K562 (cell line): Measurements from ENCODE around the gene FASTK. TPM values are rescaled to one million over a fixed set of nuclear protein-coding genes. Genes with fewer than 3 reads are reported as not detected.

Experiments used
- ATAC-seq: fragments of 200-7000 bp; cut with Tn5 transposase; 3 replicates; pipeline ENCODE4 v1.9.1; 2020; ENCODE audit warnings: moderate library complexity
- BruUV-seq: library from RNA; stranded (reverse); fragments of 400-500 nt; replicated peaks from 2 replicates; lab custom pipeline; 2021; lab: Mats Ljungman, UMichigan
- CTCF ChIA-PET: fragments of 300-600 bp; formaldehyde crosslinking; extraction: SDS; loops from one replicate; lab custom pipeline; 2021; ENCODE audit warnings: low intra/inter-chr PET ratio; lab: Yijun Ruan, JAX
- POLR2A ChIA-PET: fragments of 300-600, 350-650 bp; sonication (Branson Sonifier 250); formaldehyde crosslinking; extraction: SDS; loops from one replicate; lab custom pipeline; 2021; ENCODE audit warnings: antibody characterized with exemption, inconsistent platforms; lab: Yijun Ruan, JAX
- DNase-seq, 4 experiments: peaks; one replicate each; pipeline versions ENCODE4 v3.0.0 to v3.0.0-alpha.2; 2011 to 2018; ENCODE audit warnings: low spot score in 3 of 4, mixed read lengths in 3 of 4; ENCODE audit errors: extremely low read depth in 1 of 4
- FAIRE-seq: peaks from 2 replicates; lab custom pipeline; 2011; peaks lifted over from hg19 to GRCh38; lab: Jason Lieb, UNC
- H2AFZ ChIP-seq: 2 replicates; pipeline ENCODE4 v1.6.0; 2011; ENCODE audit warnings: low read depth, low read length, control low read depth, inconsistent platforms
- H3K27ac ChIP-seq: fragments of 200-600 bp; 3 replicates; pipeline ENCODE4 v1.8.0; 2011; ENCODE audit warnings: low read depth, mild to moderate bottlenecking, control low read depth, inconsistent platforms, low read length, moderate library complexity, mixed read lengths; ENCODE audit errors: extremely low read depth
- H3K27me3 ChIP-seq, 2 experiments: fragments of 300-600 bp in 1 of 2; 2 replicates in 1 of 2; 3 replicates in 1 of 2; pipeline versions ENCODE4 v1.6.0 to v1.8.0; 2011; ENCODE audit warnings: inconsistent platforms in 2 of 2, low read length in 2 of 2, mild to moderate bottlenecking in 1 of 2, mixed read lengths in 1 of 2, moderate library complexity in 1 of 2; ENCODE audit not compliant: control insufficient read depth in 2 of 2, insufficient read depth in 2 of 2
- H3K36me3 ChIP-seq: fragments of 300-600 bp; 3 replicates; pipeline ENCODE4 v1.8.0; 2011; ENCODE audit warnings: mild to moderate bottlenecking, low read length, inconsistent platforms; ENCODE audit not compliant: control insufficient read depth, insufficient read depth
- H3K4me1 ChIP-seq, 2 experiments: fragments of 200-600 bp in 1 of 2; replicated peaks in 1 of 2; 2 replicates in 1 of 2; 3 replicates in 1 of 2; pipeline versions ENCODE4 v1.5.1 to v1.8.0; 2011; ENCODE audit warnings: inconsistent platforms in 2 of 2, low read length in 2 of 2, mild to moderate bottlenecking in 1 of 2, mixed read lengths in 1 of 2, moderate library complexity in 1 of 2; ENCODE audit not compliant: control insufficient read depth in 2 of 2, insufficient read depth in 2 of 2
- H3K4me2 ChIP-seq: 2 replicates; pipeline ENCODE4 v1.6.1; 2011; ENCODE audit warnings: low read length, control low read depth, inconsistent platforms, mixed read lengths; ENCODE audit not compliant: insufficient read depth
- H3K4me3 ChIP-seq: fragments of 200-600 bp; sonication (generic), shearing (Covaris generic); 2 replicates; pipeline ENCODE4 v1.5.1; 2016; ENCODE audit warnings: control low read depth, inconsistent platforms
- H3K79me2 ChIP-seq: fragments of 200-600 bp; 3 replicates; pipeline ENCODE4 v1.8.0; 2011; ENCODE audit warnings: low read length, inconsistent platforms; ENCODE audit not compliant: control insufficient read depth, insufficient read depth
- H3K9ac ChIP-seq, 2 experiments: 2 replicates each; pipeline versions ENCODE4 v1.6.0 to v1.6.1; 2011; ENCODE audit warnings: low read depth in 2 of 2, low read length in 2 of 2, control low read depth in 1 of 2, inconsistent platforms in 1 of 2, mild to moderate bottlenecking in 1 of 2, mixed read lengths in 1 of 2; ENCODE audit not compliant: insufficient read depth in 1 of 2
- H3K9me1 ChIP-seq: one replicate; pipeline ENCODE4 v1.6.0; 2011; ENCODE audit warnings: inconsistent platforms, mild to moderate bottlenecking, low read length, moderate library complexity; ENCODE audit not compliant: control insufficient read depth, insufficient read depth
- H3K9me3 ChIP-seq: replicated peaks from 2 replicates; pipeline ENCODE4 v1.5.1; 2011; ENCODE audit warnings: low read depth, low read length, inconsistent platforms; ENCODE audit not compliant: control insufficient read depth, insufficient read depth
- H4K20me1 ChIP-seq: replicated peaks from 2 replicates; pipeline ENCODE4 v1.6.1; 2011; ENCODE audit warnings: low read length, inconsistent platforms, mixed read lengths; ENCODE audit not compliant: control insufficient read depth, insufficient read depth
- CBFA2T2 ChIP-seq: fragments of 450-650 bp; conservative IDR thresholded peaks from 2 replicates; pipeline ENCODE4 v1.6.1; 2017; ENCODE audit warnings: mild to moderate bottlenecking
- CHD4 ChIP-seq: fragments of 200-600 bp; sonication (generic); IDR thresholded peaks from 3 replicates; pipeline ENCODE4 v1.6.1; 2012; ENCODE audit warnings: low read depth, mild to moderate bottlenecking, mixed read lengths, low read length, inconsistent platforms; ENCODE audit not compliant: insufficient read depth, insufficient replicate concordance, poor library complexity, severe bottlenecking
- EP400 ChIP-seq: fragments of 450-650 bp; IDR thresholded peaks from 2 replicates; pipeline ENCODE4 v1.6.1; 2017; ENCODE audit warnings: antibody characterized with exemption, mild to moderate bottlenecking, moderate library complexity
- HMGN3 ChIP-seq: IDR thresholded peaks from 2 replicates; pipeline ENCODE4 v1.6.1; 2011; ENCODE audit warnings: borderline replicate concordance, low read depth, mild to moderate bottlenecking, mixed read lengths, low read length; ENCODE audit not compliant: insufficient read length; ENCODE audit errors: extremely low read depth
- JUN ChIP-seq, 2 experiments: sonication (generic) in 1 of 2; formaldehyde crosslinking in 1 of 2; IDR thresholded peaks; 2 replicates each; pipeline versions ENCODE4 v1.6.1 to v1.8.0; 2012 to 2022; ENCODE audit warnings: borderline replicate concordance in 2 of 2, mild to moderate bottlenecking in 2 of 2, improper control_type of control experiment in 1 of 2, low read depth in 1 of 2, low read length in 1 of 2, missing genetic modification reagents in 1 of 2
- NFATC3 ChIP-seq: fragments of 450-650 bp; IDR thresholded peaks from 2 replicates; pipeline ENCODE4 v1.6.1; 2017; ENCODE audit warnings: mild to moderate bottlenecking
- PRMT5 ChIP-seq: sonication (generic); formaldehyde crosslinking; IDR thresholded peaks from 2 replicates; pipeline ENCODE4 v1.5.0; 2020; ENCODE audit warnings: missing genetic modification reagents
- SLC30A9 ChIP-seq: fragments of 250-450 bp; sonication (Bioruptor Pico); IDR thresholded peaks from 2 replicates; pipeline ENCODE4 v1.8.0; 2022; ENCODE audit warnings: mild to moderate bottlenecking, moderate library complexity
- SRSF3 ChIP-seq: fragments of 200-400 bp; formaldehyde crosslinking; IDR thresholded peaks from 2 replicates; pipeline ENCODE4 v1.6.1; 2016; ENCODE audit warnings: mild to moderate bottlenecking, low read length, moderate library complexity; ENCODE audit not compliant: insufficient read depth
- STAT5B ChIP-seq: fragments of 250-450 bp; sonication (Bioruptor Pico); IDR thresholded peaks from 2 replicates; pipeline ENCODE4 v1.8.0; 2021; ENCODE audit warnings: mild to moderate bottlenecking, inconsistent platforms
- ZNF184 ChIP-seq: sonication (generic); formaldehyde crosslinking; IDR thresholded peaks from 2 replicates; pipeline ENCODE4 v1.5.0; 2020; ENCODE audit warnings: missing genetic modification reagents
- ZNF197 ChIP-seq: fragments of 200-800 bp; sonication (Bioruptor generic); IDR thresholded peaks from 2 replicates; pipeline ENCODE4 v1.6.1; 2016; ENCODE audit warnings: low read depth, missing genetic modification characterization, missing compliant biosample characterization
- WGBS: fragments of 100-300 bp; shearing (Covaris generic); methylation state at CpG from one replicate; pipeline ENCODE4 v1.1.6; 2016; ENCODE audit warnings: low coverage, mixed read lengths; ENCODE audit not compliant: insufficient coverage; ENCODE audit errors: missing lambda C conversion rate; 5-methylcytosine and 5-hydroxymethylcytosine counted together
- in situ Hi-C: fragments of 300-500 bp; cut with MboI; formaldehyde crosslinking; loops from 4 replicates; pipeline ENCODE4 v1.15.0; 2018; ENCODE audit warnings: inconsistent platforms, mixed read lengths
- intact Hi-C: fragments of 100-400 bp; cut with micrococcal nuclease; formaldehyde crosslinking; loops from 2 replicates; pipeline ENCODE4 v1.14.2; 2022
- polyA plus RNA-seq, 8 experiments: library from polyadenylated mRNA; depleted of rRNA in 4 of 8; stranded (reverse) in 5 of 8; unstranded in 3 of 8; fragments of >200 nt; fragmentation: Nextera tagmentation in 2 of 8; fragmentation: Illumina TruSeq in 1 of 8; extraction: Ambion mirVana in 2 of 8; extraction: Trizol in 1 of 8; gene quantifications; 2 replicates each; pipeline versions ENCODE4 v1.2.1 to v1.2.3, GENCODE V29; 2011 to 2014; ENCODE audit warnings: inconsistent platforms in 1 of 8, missing spikeins in 1 of 8
- total RNA-seq, 7 experiments: library from RNA; depleted of rRNA in 6 of 7; stranded (reverse); fragments of >200 nt in 6 of 7; fragmentation: Illumina TruSeq in 2 of 7; extraction: Trizol in 2 of 7; gene quantifications; 2 replicates each; pipeline versions ENCODE4 v1.2.1 to v1.2.3, GENCODE V29; 2011 to 2021; ENCODE audit warnings: low replicate concordance in 1 of 7
- TF ChIP-seq, protein P1 (sequence below): sonication (generic); formaldehyde crosslinking; IDR thresholded peaks from 2 replicates; pipeline ENCODE4 v1.8.0; 2022; ENCODE audit warnings: mild to moderate bottlenecking, missing genetic modification reagents
- TF ChIP-seq, protein P2 (sequence below): sonication (generic); formaldehyde crosslinking; IDR thresholded peaks from 2 replicates; pipeline ENCODE4 v1.8.0; 2023; ENCODE audit warnings: mild to moderate bottlenecking, missing genetic modification reagents
- TF ChIP-seq, protein P3 (sequence below): fragments of 450-650 bp; formaldehyde crosslinking; IDR thresholded peaks from 2 replicates; pipeline ENCODE4 v1.4.0; 2020; ENCODE audit warnings: mild to moderate bottlenecking, moderate library complexity

Gene FASTK
- total and polyA plus RNA-seq, 9 of the 15 experiments (the other 6 are each of a cell fraction or from before 2014, with no cell fraction given) = 0.51 to 150 (median 48.2) TPM

DNA sequence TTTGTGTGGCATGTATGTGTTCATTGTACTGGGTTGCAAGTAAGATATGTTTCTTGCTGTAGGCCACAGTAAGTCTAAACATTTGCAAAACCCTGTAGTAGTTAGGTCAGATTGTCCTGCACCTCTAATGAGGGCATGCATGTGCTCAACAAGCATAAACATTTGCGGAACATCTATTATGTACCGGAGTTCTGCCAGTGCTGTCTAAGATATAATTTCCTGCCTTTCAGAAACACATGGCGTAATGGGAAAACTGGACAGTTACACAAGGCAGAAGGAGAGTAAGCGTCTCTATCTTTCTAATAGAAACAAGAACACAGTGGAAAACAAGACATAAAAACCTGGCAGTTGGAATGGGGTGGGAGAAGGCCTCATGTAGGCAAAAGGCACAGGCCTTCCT lies 49.6 kb downstream of the FASTK start (continued):
- TF ChIP-seq SLC30A9 (CRISPR knock-in tag) (no peak), STAT5B (CRISPR knock-in tag) (no peak), CHD4 (no peak)

DNA sequence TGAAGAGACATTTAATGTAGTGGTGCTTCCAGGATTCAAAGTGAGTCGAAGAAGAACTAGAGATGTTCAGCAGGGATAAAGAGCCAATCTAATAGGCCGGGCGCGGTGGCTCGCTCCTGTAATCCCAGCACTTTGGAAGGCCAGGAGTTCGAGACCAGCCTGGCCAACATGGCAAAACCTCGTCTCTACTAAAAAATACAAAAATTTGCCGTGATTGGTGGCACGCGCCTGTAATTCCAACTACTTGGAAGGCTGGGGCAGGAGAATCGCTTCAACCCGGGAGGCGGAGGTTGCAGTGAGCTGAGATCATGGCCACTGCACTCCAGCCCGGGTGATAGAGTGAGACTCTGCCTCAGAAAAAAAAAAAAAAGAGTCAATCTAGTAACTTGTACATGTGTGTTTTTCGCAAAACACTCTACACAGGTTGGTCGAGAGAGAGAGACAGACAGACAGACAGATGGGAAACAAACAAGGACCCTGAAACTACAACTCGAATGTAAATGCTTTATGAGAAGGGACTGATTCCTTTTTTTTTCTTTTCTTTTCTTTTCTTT lies 51.6 kb downstream of the FASTK start:
- CTCF ChIA-PET = interaction anchor here (0.6 to 2.4 kb wide), 6 partner anchors 21 to 144 kb away, joined by 3 to 33 read pairs (median 3); partner anchors contain the start of gene CDK5
- peak overlapping the region; percentile 82 for H3K4me2 ChIP-seq
- no peaks in the 10 kb centered on the region for H3K9me1 ChIP-seq
- in situ Hi-C loops (no loop called here), intact Hi-C loops (loop anchor here (1.0 to 2.0 kb wide), 7 partner anchors 10 to 198 kb away; partner anchors contain the start of genes ABCF2 and TMUB1)
- BruUV-seq = no TSS peak
- POLR2A ChIA-PET = interaction anchor here (0.6 to 14.3 kb wide), 18 partner anchors 11 to 163 kb away, joined by 3 to 146 read pairs (median 4); partner anchors contain the start of gene TMUB1
- peaks cover 37% of the 10 kb centered on the region; the same call in 2 of the 3 replicates for H3K36me3 ChIP-seq
- H2AFZ ChIP-seq = peak overlapping the region; percentile 94
- no peaks in the 10 kb centered on the region for H3K27me3 ChIP-seq
- peak overlapping the region; percentile 64 for H3K27ac ChIP-seq
- no peak for FAIRE-seq
- peaks cover 34% of the 10 kb centered on the region for H3K79me2 ChIP-seq
- no peaks in the 10 kb centered on the region for H4K20me1 ChIP-seq
- H3K9ac ChIP-seq = peak overlapping the region; percentile 64 to 91
- H3K4me3 ChIP-seq = peak overlapping the region; percentile 58
- peak; percentile 0; the same call in 1 of the 3 replicates for ATAC-seq
- peaks cover 35 to 55% of the 10 kb centered on the region in 2 experiments for H3K4me1 ChIP-seq
- no peak for DNase-seq
- no peaks in the 10 kb centered on the region for H3K9me3 ChIP-seq
- WGBS = under 1% methylated on average over 17 of the region's 17 CpGs
- no peak for TF ChIP-seq ZNF184 (CRISPR knock-in tag)
- TF ChIP-seq, protein P1, sequence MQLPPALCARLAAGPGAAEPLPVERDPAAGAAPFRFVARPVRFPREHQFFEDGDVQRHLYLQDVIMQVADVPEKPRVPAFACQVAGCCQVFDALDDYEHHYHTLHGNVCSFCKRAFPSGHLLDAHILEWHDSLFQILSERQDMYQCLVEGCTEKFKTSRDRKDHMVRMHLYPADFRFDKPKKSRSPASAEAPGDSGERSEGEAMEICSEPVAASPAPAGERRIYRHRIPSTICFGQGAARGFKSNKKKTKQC (CRISPR knock-in tag) = no peak
- TF ChIP-seq ZNF197 (CRISPR knock-in tag) = 0 out of 2 replicates have a peak, but pooled peaks have one; percentile 16
- no peak for TF ChIP-seq HMGN3
- no peak for TF ChIP-seq CBFA2T2
- TF ChIP-seq EP400 = peak; percentile 81; the same call in 1 of the 2 replicates
- TF ChIP-seq NFATC3 = no peak; the same call in 1 of the 2 replicates
- TF ChIP-seq, protein P2, sequence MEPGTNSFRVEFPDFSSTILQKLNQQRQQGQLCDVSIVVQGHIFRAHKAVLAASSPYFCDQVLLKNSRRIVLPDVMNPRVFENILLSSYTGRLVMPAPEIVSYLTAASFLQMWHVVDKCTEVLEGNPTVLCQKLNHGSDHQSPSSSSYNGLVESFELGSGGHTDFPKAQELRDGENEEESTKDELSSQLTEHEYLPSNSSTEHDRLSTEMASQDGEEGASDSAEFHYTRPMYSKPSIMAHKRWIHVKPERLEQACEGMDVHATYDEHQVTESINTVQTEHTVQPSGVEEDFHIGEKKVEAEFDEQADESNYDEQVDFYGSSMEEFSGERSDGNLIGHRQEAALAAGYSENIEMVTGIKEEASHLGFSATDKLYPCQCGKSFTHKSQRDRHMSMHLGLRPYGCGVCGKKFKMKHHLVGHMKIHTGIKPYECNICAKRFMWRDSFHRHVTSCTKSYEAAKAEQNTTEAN = no peak
- no peak for TF ChIP-seq SRSF3
- TF ChIP-seq, protein P3, sequence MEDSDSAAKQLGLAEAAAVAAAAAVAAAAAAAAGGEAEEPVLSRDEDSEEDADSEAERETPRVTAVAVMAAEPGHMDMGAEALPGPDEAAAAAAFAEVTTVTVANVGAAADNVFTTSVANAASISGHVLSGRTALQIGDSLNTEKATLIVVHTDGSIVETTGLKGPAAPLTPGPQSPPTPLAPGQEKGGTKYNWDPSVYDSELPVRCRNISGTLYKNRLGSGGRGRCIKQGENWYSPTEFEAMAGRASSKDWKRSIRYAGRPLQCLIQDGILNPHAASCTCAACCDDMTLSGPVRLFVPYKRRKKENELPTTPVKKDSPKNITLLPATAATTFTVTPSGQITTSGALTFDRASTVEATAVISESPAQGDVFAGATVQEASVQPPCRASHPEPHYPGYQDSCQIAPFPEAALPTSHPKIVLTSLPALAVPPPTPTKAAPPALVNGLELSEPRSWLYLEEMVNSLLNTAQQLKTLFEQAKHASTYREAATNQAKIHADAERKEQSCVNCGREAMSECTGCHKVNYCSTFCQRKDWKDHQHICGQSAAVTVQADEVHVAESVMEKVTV (CRISPR knock-in tag) = no peak
- no peak for TF ChIP-seq PRMT5 (CRISPR knock-in tag)
- TF ChIP-seq JUN (IDR thresholded peaks at IDR 0.05; ENCODE audit: borderline replicate concordance, low read depth, low read length) = no peak
- 0 out of 2 replicates have a peak, but pooled peaks have one; percentile 11 for TF ChIP-seq JUN (CRISPR knock-in tag; IDR thresholded peaks at IDR 0.05; ENCODE audit: borderline replicate concordance)
